ENCODE measurements around the gene CNOT6L.

- TF ChIP-seq POLR2AphosphoS5 (IDR thresholded peaks at IDR 0.05; ENCODE audit: low read depth, low read length) (no peak), TAF1 (IDR thresholded peaks at IDR 0.05; ENCODE audit: borderline replicate concordance, insufficient read depth, low read length) (no peak)
Measured at GRCh38 chr4:77818602-77819403, at the start of gene CNOT6L.
